Astrocyte (in vitro differentiated cells and primary cell): ENCODE data around the gene AGXT2. TPM values are rescaled to one million over a fixed set of nuclear protein-coding genes. Genes with fewer than 3 reads are reported as not detected.
A peak's percentile ranks its signal among the peaks of the same experiment; 100 is the strongest.

ENCODE experiments used
- DNase-seq: peaks from one replicate; pipeline ENCODE4 v3.0.0-alpha.2; 2010; ENCODE audit warnings: low read depth
- FAIRE-seq: peaks from 2 replicates; lab custom pipeline; 2011; peaks lifted over from hg19 to GRCh38; lab: Jason Lieb, UNC
- H2AFZ ChIP-seq: 2 replicates; pipeline ENCODE4 v1.6.0; 2012; ENCODE audit warnings: low read depth, low read length, inconsistent platforms
- H3K27ac ChIP-seq: 2 replicates; pipeline ENCODE4 v1.5.1; 2011; ENCODE audit warnings: low read depth, low read length, inconsistent platforms
- H3K27me3 ChIP-seq: 2 replicates; pipeline ENCODE4 v1.6.0; 2011; ENCODE audit warnings: low read length, inconsistent platforms; ENCODE audit not compliant: insufficient read depth
- H3K36me3 ChIP-seq: 2 replicates; pipeline ENCODE4 v1.5.1; 2011; ENCODE audit warnings: low read length, inconsistent platforms; ENCODE audit not compliant: insufficient read depth
- H3K4me1 ChIP-seq: 2 replicates; pipeline ENCODE4 v1.5.1; 2011; ENCODE audit warnings: low read length, inconsistent platforms; ENCODE audit not compliant: insufficient read depth
- H3K4me2 ChIP-seq: 2 replicates; pipeline ENCODE4 v1.6.0; 2012; ENCODE audit warnings: low read length, inconsistent platforms
- H3K4me3 ChIP-seq: 2 replicates; pipeline ENCODE4 v1.5.1; 2011; ENCODE audit warnings: low read depth, mild to moderate bottlenecking, low read length, inconsistent platforms; ENCODE audit not compliant: insufficient read depth
- H3K79me2 ChIP-seq: 2 replicates; pipeline ENCODE4 v1.6.0; 2012; ENCODE audit warnings: mild to moderate bottlenecking, low read length, inconsistent platforms; ENCODE audit not compliant: insufficient read depth
- H3K9ac ChIP-seq: 2 replicates; pipeline ENCODE4 v1.6.0; 2012; ENCODE audit warnings: mild to moderate bottlenecking, low read length, inconsistent platforms
- H3K9me3 ChIP-seq: 2 replicates; pipeline ENCODE4 v1.5.1; 2012; ENCODE audit warnings: low read depth, mild to moderate bottlenecking, low read length, inconsistent platforms; ENCODE audit not compliant: insufficient read depth
- H4K20me1 ChIP-seq: 2 replicates; pipeline ENCODE4 v1.6.0; 2012; ENCODE audit warnings: low read length, inconsistent platforms; ENCODE audit not compliant: insufficient read depth
- H3K27ac Mint-ChIP-seq: one replicate; pipeline ENCODE4 v1.8.0; 2021; ENCODE audit warnings: mild to moderate bottlenecking, mixed read lengths; ENCODE audit not compliant: unreplicated experiment
- H3K27me3 Mint-ChIP-seq: one replicate; pipeline ENCODE4 v1.8.0; 2021; ENCODE audit warnings: low read depth, mixed read lengths; ENCODE audit not compliant: unreplicated experiment
- H3K36me3 Mint-ChIP-seq: one replicate; pipeline ENCODE4 v1.8.0; 2021; ENCODE audit warnings: low read depth, mixed read lengths; ENCODE audit not compliant: unreplicated experiment
- H3K4me1 Mint-ChIP-seq: one replicate; pipeline ENCODE4 v1.8.0; 2021; ENCODE audit warnings: low read depth, mixed read lengths; ENCODE audit not compliant: unreplicated experiment
- H3K4me3 Mint-ChIP-seq: one replicate; pipeline ENCODE4 v1.8.0; 2021; ENCODE audit warnings: mild to moderate bottlenecking, moderate library complexity, mixed read lengths; ENCODE audit not compliant: unreplicated experiment
- H3K9me3 Mint-ChIP-seq: one replicate; pipeline ENCODE4 v1.8.0; 2021; ENCODE audit warnings: mild to moderate bottlenecking, mixed read lengths; ENCODE audit not compliant: unreplicated experiment
- EZH2 ChIP-seq: IDR thresholded peaks from 2 replicates; pipeline ENCODE4 v1.6.1; 2012; ENCODE audit warnings: mild to moderate bottlenecking, low read length, inconsistent platforms; ENCODE audit not compliant: insufficient read depth
- total RNA-seq: library from RNA; stranded (reverse); gene quantifications from 2 replicates; pipeline ENCODE4 v1.2.1, GENCODE V29; 2021
- TF ChIP-seq, protein P1 (sequence below): IDR thresholded peaks from 2 replicates; pipeline ENCODE4 v1.5.1; 2011; ENCODE audit warnings: low read depth, mild to moderate bottlenecking, inconsistent platforms, low read length, moderate library complexity; ENCODE audit not compliant: insufficient read depth

AGXT2 gene
- total RNA-seq, 1 donor from 2014 or later = not detected

DNA sequence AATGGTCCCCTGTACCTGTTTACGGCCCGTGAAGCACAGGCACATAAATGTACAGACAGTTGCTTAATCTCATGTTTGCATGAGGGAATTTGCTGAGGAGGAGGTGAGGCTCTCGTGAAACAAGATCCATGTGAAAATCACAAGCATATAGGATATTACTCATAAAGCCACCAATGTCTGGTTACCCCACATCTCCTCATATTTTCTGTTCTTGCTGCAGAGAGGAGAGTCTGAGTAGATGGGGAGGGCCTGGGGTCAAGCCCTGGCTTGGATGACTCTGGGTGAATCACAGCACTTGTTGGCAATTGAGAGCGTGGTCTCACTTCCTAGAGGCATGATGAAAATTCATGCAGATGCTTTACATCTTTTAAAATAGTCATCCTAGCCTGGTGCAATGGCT lies 975 bp downstream of the AGXT2 start:
- H3K27ac ChIP-seq = peak overlapping the region; percentile 59
- peak overlapping the region; percentile 54 for H3K4me2 ChIP-seq
- H3K4me1 ChIP-seq = peaks cover 19% of the 10 kb centered on the region
- Mint-ChIP-seq H3K27me3 (peaks cover 2% of the 10 kb centered on the region), H3K4me1 (peaks cover 3% of the 10 kb centered on the region), H3K36me3 (no peaks in the 10 kb centered on the region), H3K4me3 (no peak overlapping the region), H3K27ac (no peak overlapping the region), H3K9me3 (no peaks in the 10 kb centered on the region)
- peak; percentile 94 for DNase-seq
- H3K79me2 ChIP-seq = no peaks in the 10 kb centered on the region
- H3K9ac ChIP-seq = peak overlapping the region; percentile 34
- TF ChIP-seq EZH2 = no peak
- TF ChIP-seq, protein P1, sequence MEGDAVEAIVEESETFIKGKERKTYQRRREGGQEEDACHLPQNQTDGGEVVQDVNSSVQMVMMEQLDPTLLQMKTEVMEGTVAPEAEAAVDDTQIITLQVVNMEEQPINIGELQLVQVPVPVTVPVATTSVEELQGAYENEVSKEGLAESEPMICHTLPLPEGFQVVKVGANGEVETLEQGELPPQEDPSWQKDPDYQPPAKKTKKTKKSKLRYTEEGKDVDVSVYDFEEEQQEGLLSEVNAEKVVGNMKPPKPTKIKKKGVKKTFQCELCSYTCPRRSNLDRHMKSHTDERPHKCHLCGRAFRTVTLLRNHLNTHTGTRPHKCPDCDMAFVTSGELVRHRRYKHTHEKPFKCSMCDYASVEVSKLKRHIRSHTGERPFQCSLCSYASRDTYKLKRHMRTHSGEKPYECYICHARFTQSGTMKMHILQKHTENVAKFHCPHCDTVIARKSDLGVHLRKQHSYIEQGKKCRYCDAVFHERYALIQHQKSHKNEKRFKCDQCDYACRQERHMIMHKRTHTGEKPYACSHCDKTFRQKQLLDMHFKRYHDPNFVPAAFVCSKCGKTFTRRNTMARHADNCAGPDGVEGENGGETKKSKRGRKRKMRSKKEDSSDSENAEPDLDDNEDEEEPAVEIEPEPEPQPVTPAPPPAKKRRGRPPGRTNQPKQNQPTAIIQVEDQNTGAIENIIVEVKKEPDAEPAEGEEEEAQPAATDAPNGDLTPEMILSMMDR = no peak
- no peaks in the 10 kb centered on the region for H3K9me3 ChIP-seq
- no peak overlapping the region for H3K4me3 ChIP-seq
- peak overlapping the region; percentile 2 for H2AFZ ChIP-seq
- no peaks in the 10 kb centered on the region for H4K20me1 ChIP-seq
- H3K27me3 ChIP-seq = no peaks in the 10 kb centered on the region
- H3K36me3 ChIP-seq = no peaks in the 10 kb centered on the region
- peak; percentile 72 for FAIRE-seq

DNA sequence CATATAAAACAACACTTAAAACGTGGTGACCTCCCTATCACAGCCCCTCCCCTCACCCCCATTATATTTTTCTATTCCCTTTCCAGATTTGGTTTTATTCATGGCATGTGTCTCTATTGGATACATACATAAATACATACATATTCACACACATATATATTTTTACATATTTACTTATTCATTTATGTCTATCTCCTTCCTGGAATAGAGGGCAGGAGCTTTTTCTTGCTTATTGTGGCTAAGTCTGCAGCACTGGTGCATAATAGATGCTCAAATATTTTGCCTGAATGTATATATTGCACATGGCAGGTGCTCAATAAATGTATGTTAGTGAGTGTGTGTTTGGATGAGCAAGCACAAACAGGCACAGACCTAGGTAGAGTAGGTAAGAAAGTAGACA lies 2.5 kb downstream of the AGXT2 start:
- DNase-seq (no peak), FAIRE-seq (no peak)
- Mint-ChIP-seq H3K27ac (no peak overlapping the region), H3K4me3 (no peak overlapping the region), H3K4me1 (peaks cover 6% of the 10 kb centered on the region), H3K27me3 (peaks cover 2% of the 10 kb centered on the region), H3K9me3 (no peaks in the 10 kb centered on the region), H3K36me3 (no peaks in the 10 kb centered on the region)
- Histone ChIP-seq H3K4me1 (peaks cover 19% of the 10 kb centered on the region), H2AFZ (no peak overlapping the region), H3K27ac (no peak overlapping the region), H3K9ac (no peak overlapping the region), H3K79me2 (no peaks in the 10 kb centered on the region), H3K4me2 (no peak overlapping the region), H3K36me3 (no peaks in the 10 kb centered on the region), H4K20me1 (no peaks in the 10 kb centered on the region), H3K4me3 (no peak overlapping the region), H3K9me3 (no peaks in the 10 kb centered on the region), H3K27me3 (no peaks in the 10 kb centered on the region)
- TF ChIP-seq, protein P1 = no peak
- no peak for TF ChIP-seq EZH2

DNA sequence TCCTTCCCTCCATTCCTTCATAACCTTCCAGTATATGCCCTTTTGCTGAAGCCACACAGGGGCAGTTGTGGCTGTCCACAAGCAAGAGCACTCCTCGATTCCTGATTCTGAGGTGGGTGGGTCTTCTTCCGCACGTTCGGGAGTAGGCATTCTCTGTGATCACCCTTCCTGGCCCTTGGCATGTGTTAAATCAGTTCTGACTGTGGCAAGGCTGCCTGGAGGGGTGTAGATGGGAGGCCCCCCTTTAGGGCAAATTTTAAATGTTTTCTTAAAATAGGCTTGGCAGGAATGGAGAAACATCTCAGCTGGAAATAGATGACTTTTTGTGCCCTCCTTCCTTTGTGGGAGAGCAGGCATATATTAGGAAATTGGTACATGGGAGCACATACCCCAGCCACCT lies 3.1 kb downstream of the AGXT2 start:
- peaks cover 6% of the 10 kb centered on the region for H3K4me1 Mint-ChIP-seq
- no peaks in the 10 kb centered on the region for H3K9me3 Mint-ChIP-seq
- no peaks in the 10 kb centered on the region for H3K36me3 Mint-ChIP-seq
- no peak overlapping the region for H3K4me2 ChIP-seq
- TF ChIP-seq EZH2 = no peak
- TF ChIP-seq, protein P1 = no peak
- H3K27ac Mint-ChIP-seq = no peak overlapping the region
- H3K4me3 ChIP-seq = no peak overlapping the region
- no peak for FAIRE-seq
- no peaks in the 10 kb centered on the region for H3K27me3 ChIP-seq
- no peaks in the 10 kb centered on the region for H3K36me3 ChIP-seq
- H3K27ac ChIP-seq = no peak overlapping the region
- no peaks in the 10 kb centered on the region for H4K20me1 ChIP-seq
- H3K4me3 Mint-ChIP-seq = no peak overlapping the region
- peaks cover 2% of the 10 kb centered on the region for H3K27me3 Mint-ChIP-seq
- no peaks in the 10 kb centered on the region for H3K79me2 ChIP-seq
- H2AFZ ChIP-seq = no peak overlapping the region
- DNase-seq = no peak
- H3K4me1 ChIP-seq = peaks cover 19% of the 10 kb centered on the region
- no peaks in the 10 kb centered on the region for H3K9me3 ChIP-seq
- no peak overlapping the region for H3K9ac ChIP-seq
